A549 treated with AZD9567 at 1 μM for 4 hours (cell line): Measurements from ENCODE around the gene PDHA2. TPM values are rescaled to one million over a fixed set of nuclear protein-coding genes. Genes with fewer than 3 reads are reported as not detected.

Source experiments
- total RNA-seq: library from RNA; stranded (reverse); fragments of 200-300 nt; extraction: Qiagen RNA extraction; gene quantifications from 5 replicates; pipeline ENCODE4 v1.2.3, GENCODE V29; 2022; ENCODE audit not compliant: insufficient read depth

The PDHA2 gene
- not detected in 5 replicates for total RNA-seq

GRCh38 chr4:95839891-95840290 lies at the start of gene PDHA2:
PDHA2 (plus strand) TSS chr4:95840093; CDS start chr4:95840151, 58 bp downstream.

